ENCODE measurements around the gene LRIT2.
A peak's percentile ranks its signal among the peaks of the same experiment; 100 is the strongest.

Gene LRIT2

GRCh38 chr10:84205049-84205852, 20.1 kb downstream of the LRIT2 start:
- DNase-seq (ENCODE audit: low spot score) = peak; percentile 43

GRCh38 chr10:84204610-84205009, 20.7 kb downstream of the LRIT2 start:
- no peak for DNase-seq (ENCODE audit: low spot score)

GRCh38 chr10:84204122-84204521, 21.2 kb downstream of the LRIT2 start:
- DNase-seq (ENCODE audit: low spot score) = no peak

DNA sequence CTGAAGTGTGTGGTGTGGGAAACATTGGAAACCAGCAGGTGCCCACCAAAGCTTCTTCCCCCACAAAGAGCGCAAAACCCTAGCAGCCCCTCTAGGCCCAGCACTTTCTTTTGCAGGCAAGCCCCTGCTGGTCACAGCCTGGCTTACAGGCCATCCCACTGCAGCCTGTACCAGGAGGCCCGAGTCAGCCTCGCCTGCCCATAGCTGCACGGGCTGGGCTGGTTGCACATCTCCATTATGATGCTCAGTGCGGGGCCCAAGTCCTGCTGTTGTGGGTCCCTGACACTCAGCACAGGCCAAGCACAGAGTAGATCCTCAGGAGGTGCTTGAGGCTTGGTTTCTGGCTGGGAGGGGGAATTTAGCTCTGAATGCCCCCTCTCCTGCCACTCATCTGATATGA, 23.0 kb downstream of the LRIT2 start:
- no peak for DNase-seq (ENCODE audit: low spot score)

GRCh38 chr10:84201682-84202081, 23.7 kb downstream of the LRIT2 start:
- no peak for DNase-seq (ENCODE audit: low spot score)

DNA sequence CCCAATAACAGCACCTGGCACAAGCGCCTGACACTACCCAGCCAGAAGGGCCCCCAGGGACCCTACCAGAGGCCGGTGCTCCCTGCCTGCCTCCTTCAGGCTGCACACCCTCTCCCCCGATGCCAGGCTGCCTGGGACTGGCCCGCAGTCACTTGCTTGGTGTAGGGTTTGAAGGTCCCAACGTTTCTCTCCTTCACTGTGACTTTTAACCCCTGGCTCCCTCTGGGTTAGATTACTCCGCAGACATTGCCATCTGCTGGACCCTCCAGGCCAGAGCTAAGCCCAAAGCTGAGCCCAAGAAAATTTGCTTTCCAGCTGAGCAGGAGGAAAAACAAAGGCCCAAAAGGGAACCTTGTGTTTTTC, 24.1 kb downstream of the LRIT2 start:
- no peak for DNase-seq (ENCODE audit: low spot score)

DNA sequence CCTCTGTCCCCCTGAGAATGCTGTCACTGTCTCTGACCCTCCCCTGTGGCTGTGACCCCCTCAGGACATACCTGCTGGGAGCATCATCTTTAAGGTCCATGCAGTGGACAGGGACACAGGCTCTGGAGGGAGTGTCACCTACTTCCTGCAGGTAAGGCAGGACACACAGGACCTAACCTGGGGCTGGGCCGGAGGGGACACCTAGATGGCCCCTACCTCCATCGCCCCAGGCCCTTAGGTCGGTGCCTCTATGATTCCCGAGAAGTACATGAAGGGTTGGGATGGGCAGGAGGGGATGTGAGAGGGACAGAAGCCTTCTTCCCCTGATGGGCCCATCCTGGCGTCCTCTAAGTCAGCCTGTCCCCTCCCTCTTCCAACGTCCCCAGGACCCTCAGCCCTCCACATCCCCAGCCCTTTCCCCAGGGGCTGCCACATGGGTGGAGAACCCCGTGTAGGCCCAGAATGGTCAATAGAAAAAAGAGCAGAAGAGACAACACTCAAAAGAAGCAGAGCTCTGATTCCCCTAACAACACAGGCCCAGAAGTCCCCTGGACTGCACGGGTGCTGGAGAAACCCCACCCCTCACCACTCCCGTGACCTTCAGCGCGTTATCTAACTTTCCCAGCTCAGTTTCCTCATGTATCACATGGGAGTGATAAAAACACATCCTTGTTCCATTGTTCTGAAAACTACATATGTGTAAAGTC, 24.7 kb downstream of the LRIT2 start:
- no peak for DNase-seq (ENCODE audit: low spot score)

- DNase-seq (ENCODE audit: low spot score) = no peak
Measured at GRCh38 chr10:84198206-84198915, 27.0 kb downstream of the LRIT2 start.

DNA sequence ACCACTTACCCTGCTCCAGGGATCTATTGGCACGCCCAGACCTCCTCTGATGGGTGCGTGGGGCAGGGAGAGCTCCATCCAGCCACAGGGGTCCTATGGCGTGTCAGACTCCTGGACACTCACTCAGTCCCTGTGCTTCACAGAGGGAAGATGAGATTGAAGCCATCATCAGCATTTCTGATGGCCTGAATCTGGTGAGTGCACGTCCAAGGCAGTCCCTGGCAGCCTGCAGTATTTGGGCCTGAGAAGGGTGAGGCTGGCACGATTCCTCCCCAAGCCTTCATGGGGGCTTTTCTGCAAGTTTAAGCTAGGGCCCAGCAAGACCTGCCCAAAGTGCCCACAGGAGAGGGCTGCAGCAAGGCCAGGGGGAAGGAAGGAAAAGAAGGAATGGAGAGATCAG, 27.7 kb downstream of the LRIT2 start:
- DNase-seq (ENCODE audit: low spot score) = no peak

DNA sequence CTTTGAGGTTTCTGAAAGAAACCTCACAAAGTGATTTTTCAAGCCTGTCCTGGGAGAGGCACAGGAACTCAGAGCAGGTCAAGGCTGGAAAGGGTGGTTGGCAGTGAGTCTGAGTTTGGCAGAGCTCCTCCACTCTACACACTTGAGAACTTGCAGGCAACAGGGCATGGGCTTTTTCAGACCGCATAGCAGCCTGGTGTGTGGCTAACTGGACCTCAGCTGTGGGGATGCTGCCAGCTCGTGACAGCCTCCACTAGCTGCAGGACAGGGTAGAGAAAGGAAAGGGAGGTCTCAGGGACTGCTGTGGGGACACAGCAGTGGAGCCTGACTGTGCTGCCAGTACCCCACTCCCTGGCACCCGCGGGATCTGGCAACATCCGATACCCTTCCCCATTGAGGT, 28.4 kb downstream of the LRIT2 start:
- no peak for DNase-seq (ENCODE audit: low spot score)

GRCh38 chr10:84196083-84196482, 29.3 kb downstream of the LRIT2 start:
- no peak for DNase-seq (ENCODE audit: low spot score)

DNA sequence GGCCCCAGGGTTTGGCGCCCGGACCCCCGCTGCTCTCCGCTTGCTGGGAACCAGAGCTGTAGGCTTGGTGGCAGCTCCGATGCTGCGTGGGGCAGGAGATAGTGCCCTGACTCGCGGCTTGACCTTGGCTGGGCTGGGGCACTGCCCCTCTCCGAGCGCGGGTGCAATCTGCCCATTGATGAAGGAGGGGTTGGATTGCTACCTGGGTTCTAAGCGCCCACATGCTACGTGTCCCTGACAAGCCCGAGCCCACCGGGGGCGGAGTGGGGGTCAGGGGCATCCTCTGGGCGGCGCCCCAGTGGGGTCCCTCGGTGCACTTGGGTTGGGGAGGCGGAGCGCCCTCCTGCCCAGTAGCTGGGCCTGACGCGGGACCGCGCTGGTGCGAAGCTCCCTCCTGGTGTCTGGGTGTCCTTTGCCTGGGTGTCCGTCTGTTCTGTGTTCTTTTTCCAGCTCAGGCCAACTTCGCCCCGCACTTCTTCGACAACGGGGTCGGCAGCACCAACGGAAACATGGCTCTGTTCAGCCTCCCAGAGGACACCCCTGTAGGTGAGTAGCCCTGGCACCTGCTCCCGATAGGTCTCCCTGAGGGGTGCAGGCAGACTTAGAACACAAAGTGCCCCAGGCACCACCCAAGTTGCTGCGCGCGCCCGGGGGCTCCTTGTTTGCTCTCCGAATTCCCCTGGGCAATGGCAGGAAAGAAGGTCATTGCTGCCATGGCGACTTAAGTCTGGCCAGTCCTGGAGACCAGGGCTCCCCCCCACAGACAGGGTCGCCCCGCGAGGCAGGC, 30.1 kb downstream of the LRIT2 start:
- no peak for DNase-seq (ENCODE audit: low spot score)

- DNase-seq (ENCODE audit: low spot score) = no peak
Measured at GRCh38 chr10:84194424-84195043, 30.8 kb downstream of the LRIT2 start, which contains the start of gene CDHR1. TSS of gene CDHR1 (plus strand) at chr10:84194537. CDS start at chr10:84194761, 224 bp downstream.

DNA sequence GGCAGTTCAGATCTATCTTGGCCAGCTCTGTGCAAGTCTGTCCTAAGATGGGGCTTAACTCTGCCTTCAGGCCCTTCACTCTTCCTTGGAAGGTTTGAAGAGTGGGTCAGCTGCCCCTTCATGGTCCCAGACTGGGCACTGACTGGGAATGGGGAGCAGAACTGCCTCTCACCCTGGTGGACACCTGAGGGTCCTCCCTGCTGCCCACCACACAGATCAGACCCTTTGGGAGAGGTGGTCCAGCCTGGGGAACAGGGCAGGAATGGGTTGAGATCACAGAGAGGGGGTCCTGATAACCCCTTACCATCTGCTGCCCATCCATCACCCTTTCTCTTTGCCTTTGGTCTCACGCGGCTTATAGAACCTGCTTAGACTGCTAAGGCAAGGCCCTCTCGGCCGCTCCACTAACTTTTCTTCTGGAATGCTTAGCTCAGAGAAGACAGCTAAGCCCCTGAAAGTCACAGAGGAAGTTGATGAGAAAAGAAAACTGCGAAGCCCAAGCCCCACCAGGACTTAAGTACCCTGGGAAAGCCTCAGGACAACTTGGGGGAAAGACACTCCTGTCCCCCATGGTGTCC, 31.4 kb downstream of the LRIT2 start:
- DNase-seq (ENCODE audit: low spot score) = no peak

DNA sequence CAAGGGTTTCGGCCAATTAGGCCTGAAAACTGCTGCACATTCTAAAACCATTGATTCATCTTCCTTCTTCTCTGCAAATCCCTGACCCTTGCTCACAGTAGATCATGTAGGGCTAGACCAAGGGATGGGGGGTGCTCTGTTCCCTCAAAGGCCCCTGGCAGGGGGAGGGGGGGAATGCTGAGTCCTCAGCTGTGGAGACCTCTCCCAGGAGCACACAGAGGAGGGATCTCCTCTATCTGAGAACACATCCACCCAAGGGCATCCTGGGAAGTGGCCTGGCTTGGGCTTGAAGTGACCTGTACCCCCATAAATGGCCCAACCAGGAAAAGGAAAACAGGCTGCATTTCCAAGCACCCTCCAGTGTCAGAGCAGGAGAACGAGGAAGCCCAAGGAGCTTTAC, 32.0 kb downstream of the LRIT2 start:
- DNase-seq (ENCODE audit: low spot score) = no peak

GRCh38 chr10:84191106-84191505, 34.2 kb downstream of the LRIT2 start:
- DNase-seq (ENCODE audit: low spot score) = no peak

DNA sequence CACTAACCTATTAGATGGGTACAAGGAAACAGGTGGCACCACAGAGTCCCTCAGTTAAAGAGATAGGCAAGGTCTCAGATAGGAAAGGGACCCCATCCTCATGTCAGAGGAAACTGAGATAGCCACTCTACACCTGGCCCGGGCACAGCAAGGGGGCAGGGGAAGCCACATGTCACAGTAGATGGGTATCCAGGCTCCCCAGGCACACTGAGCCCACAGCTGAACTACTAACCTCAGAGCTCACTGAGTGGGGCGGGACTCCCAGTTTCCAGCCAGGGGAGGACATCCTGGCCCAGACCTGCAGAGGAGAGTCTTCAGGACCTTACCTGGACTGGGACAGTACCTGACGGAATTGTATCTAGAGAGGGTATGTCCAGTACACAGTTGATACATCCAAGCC, 34.7 kb downstream of the LRIT2 start:
- no peak for DNase-seq (ENCODE audit: low spot score)

- no peak for DNase-seq (ENCODE audit: low spot score)
Measured at GRCh38 chr10:84188815-84189214, 36.5 kb downstream of the LRIT2 start.

DNA sequence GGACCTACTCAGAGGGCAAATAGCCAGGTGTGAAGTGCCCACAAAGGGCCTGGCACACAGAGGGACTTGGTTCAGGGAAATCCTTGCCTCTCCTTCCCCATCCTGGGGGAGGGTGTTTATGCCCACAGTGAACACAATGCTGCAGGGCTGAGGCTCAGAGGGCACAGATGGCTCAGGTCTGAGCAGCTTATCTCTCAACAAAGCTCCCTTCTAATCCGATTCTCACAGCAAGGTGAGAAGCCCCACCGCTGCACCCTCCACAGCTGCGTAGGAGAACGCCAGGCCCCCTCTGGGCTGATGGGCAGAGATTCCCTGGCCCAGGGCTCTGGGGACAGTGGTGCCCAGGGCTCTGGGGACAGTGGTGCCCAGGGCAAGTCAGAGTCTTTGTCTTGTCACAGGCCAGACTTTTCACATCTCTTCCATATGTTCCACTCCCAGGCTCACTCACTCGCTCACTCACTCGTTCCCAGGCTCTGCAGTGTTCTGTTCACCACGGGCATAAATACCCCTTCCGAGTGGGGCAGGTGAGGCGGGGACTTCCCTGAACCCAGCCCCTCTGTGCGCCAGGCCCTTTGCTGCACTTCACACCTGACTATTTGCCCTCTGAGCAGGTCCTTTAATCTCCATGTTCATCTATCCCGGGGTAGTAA, 39.7 kb downstream of the LRIT2 start:
- DNase-seq (ENCODE audit: low spot score) = no peak

DNA sequence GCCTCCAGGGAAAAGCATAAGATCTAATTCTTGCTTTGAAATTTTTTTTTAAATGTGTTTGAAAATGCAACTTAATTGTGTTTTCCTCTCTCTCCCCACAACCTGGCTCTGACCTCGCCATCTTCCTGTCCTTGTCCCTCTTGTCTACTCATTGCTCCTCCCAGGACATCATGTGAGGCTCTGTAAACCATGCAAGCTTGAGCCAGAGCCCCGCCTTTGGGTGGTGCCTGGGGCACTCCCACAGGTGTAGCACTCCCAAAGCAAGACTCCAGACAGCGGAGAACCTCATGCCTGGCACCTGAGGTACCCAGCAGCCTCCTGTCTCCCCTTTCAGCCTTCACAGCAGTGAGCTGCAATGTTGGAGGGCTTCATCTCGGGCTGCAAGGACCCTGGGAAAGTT, 40.8 kb downstream of the LRIT2 start:
- no peak for DNase-seq (ENCODE audit: low spot score)

DNA sequence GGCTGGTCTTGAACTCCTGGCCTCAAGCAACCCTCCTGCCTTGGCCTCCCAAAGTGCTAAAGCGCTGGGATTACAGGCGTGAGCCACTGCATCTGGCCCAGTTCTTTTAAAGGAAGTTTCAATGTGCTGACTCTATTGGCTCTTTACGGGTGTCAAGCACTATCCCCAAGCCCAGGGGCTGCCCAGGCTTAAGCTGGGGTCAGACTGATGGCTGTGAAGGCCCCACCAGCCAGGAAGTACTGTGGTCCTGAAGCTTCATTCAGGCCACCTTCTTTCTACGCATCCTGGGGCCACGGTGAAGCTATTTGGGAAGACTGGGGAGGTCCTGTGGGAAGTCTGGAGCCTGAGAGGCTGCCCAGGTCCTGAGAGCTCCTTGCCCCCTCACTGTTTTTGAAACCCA, 43.7 kb downstream of the LRIT2 start:
- no peak for DNase-seq (ENCODE audit: low spot score)
